ENCODE measurements around the gene HIVEP3.

HIVEP3 gene

DNA sequence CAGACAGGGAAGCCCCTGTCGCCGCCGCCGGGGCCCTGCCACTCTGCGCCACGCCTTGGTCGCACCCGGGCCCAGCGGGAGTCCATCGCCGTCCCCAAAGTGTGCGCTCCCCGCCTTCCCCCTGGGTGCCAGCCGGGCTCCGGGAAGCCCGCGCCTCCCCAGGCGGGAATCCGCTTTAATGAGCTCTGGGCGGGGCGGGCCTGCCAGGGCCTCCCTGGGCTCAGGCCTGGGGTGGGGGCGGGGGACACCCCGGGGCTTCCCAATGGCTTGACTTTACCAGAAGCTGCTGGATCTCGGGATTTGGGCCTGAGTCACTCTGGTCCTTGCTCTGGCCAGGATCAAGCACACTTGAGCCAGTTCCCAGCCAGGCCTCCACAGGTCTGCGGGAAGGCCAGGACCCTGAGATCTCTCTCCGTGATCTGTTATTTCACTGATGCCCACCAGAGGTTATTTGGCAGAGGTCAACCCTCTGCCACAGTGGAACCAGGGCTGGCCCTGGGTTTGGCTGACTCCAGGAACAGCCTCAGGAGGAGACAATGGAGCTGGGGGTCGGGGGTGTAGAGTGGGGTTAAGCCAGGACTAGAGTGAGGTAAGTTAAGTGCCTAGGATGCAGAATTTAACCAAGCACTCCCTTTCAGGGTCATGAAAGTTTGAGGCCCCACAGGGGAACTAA, 255.8 kb downstream of the HIVEP3 start:
- H3K36me3 Mint-ChIP-seq (ENCODE audit: low read depth) = no peaks in the 10 kb centered on the region
- no peak for TF ChIP-seq CTCF (IDR thresholded peaks at IDR 0.05; ENCODE audit: unreplicated experiment in 3 of 3)
- H3K27me3 Mint-ChIP-seq (ENCODE audit: low read depth) = peaks cover 40% of the 10 kb centered on the region
- H3K4me3 Mint-ChIP-seq = peak overlapping the region; percentile 58 to 86 (median 72)
- H3K4me1 Mint-ChIP-seq = peaks cover 28% of the 10 kb centered on the region
- H3K27ac Mint-ChIP-seq = no peak overlapping the region
- H3K9me3 Mint-ChIP-seq = no peaks in the 10 kb centered on the region

DNA sequence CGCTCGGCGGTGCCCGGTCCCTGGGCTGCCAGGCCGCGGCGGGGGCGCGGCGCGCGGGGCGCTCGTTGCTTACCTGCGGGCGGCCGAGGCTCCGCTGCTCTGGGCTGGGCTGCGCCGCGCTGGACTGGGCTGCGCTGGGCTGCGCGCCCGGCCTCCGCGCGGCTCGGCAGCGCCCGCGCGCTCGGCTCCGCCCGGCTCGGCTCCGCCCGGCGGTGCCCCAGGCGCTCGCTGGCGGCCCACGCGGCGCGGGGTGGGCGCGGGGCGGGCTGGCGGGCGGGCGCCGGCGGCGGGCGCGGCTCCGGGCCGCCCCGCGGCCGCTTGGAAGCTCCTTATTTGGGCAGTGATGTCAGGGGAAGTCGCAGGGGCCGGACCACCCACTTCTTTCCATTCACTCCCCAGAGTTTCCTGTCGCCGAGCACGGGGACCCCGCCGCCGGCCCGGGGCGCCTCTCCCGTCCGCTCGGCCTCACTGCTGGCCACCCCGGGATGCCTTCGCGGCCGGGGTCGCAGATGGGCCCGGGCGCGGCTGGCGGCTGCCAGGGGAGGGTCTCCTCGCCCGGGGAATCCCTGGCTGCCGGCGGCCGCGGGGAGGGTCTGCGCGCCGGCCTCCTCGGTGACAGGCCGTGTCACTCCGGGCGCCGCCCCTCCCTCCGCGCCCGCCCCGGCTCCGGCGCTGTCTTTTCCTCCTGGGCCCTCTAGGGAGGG, 256.5 kb downstream of the HIVEP3 start:
- Mint-ChIP-seq H3K4me3 (no peak overlapping the region), H3K36me3 (ENCODE audit: low read depth) (no peaks in the 10 kb centered on the region), H3K4me1 (peaks cover 28% of the 10 kb centered on the region), H3K9me3 (no peaks in the 10 kb centered on the region), H3K27ac (no peak overlapping the region), H3K27me3 (ENCODE audit: low read depth) (peaks cover 45% of the 10 kb centered on the region)
- no peak for TF ChIP-seq CTCF (IDR thresholded peaks at IDR 0.05; ENCODE audit: unreplicated experiment in 3 of 3)

GRCh38 chr1:41661428-41662060, 257.2 kb downstream of the HIVEP3 start:
- Mint-ChIP-seq H3K9me3 (no peaks in the 10 kb centered on the region), H3K27ac (no peak overlapping the region), H3K4me3 (peak overlapping the region; percentile 87 to 91 (median 90)), H3K4me1 (peaks cover 21% of the 10 kb centered on the region), H3K36me3 (ENCODE audit: low read depth) (no peaks in the 10 kb centered on the region), H3K27me3 (ENCODE audit: low read depth) (peaks cover 46% of the 10 kb centered on the region)
- TF ChIP-seq CTCF (IDR thresholded peaks at IDR 0.05; ENCODE audit: unreplicated experiment in 3 of 3) = no peak

- H3K27ac Mint-ChIP-seq = no peak overlapping the region
- H3K4me3 Mint-ChIP-seq = peak overlapping the region; percentile 87 to 91 (median 90)
- H3K4me1 Mint-ChIP-seq = peaks cover 24% of the 10 kb centered on the region
- no peaks in the 10 kb centered on the region for H3K36me3 Mint-ChIP-seq (ENCODE audit: low read depth)
- H3K27me3 Mint-ChIP-seq (ENCODE audit: low read depth) = peaks cover 48% of the 10 kb centered on the region
- H3K9me3 Mint-ChIP-seq = no peaks in the 10 kb centered on the region
- no peak for TF ChIP-seq CTCF (IDR thresholded peaks at IDR 0.05; ENCODE audit: unreplicated experiment in 3 of 3)
Observed at GRCh38 chr1:41660570-41661427, 257.9 kb downstream of the HIVEP3 start.

- Mint-ChIP-seq H3K36me3 (ENCODE audit: low read depth) (no peaks in the 10 kb centered on the region), H3K4me3 (peak overlapping the region; percentile 20 to 64 (median 62)), H3K27ac (peak overlapping the region in 1 of 3 experiments; percentile 17), H3K9me3 (no peaks in the 10 kb centered on the region), H3K4me1 (peaks cover 21% of the 10 kb centered on the region), H3K27me3 (ENCODE audit: low read depth) (peaks cover 48% of the 10 kb centered on the region)
- no peak for TF ChIP-seq CTCF (IDR thresholded peaks at IDR 0.05; ENCODE audit: unreplicated experiment in 3 of 3)
Observed at GRCh38 chr1:41659903-41660302, 258.8 kb downstream of the HIVEP3 start.

Data from nephron (organoid).